Left colon (tissue), 2 donors: ENCODE measurements around the gene CH25H. TPM values are rescaled to one million over a fixed set of nuclear protein-coding genes. Genes with fewer than 3 reads are reported as not detected.

Experiments
- ATAC-seq: fragments of 200-7000 bp; cut with Tn5 transposase; one replicate; pipeline ENCODE4 v1.9.1; 2020; ENCODE audit warnings: mild to moderate bottlenecking, moderate library complexity
- DNase-seq, 2 donors: peaks; one replicate each; pipeline ENCODE4 v3.0.0-alpha.2; 2020
- intact Hi-C, 2 donors: fragments of 100-400 bp; cut with DNase I in 1 of 2; cut with micrococcal nuclease in 1 of 2; formaldehyde crosslinking; loops; one replicate each; pipeline versions ENCODE4 v1.11.2 to v1.14.0; 2022; cut with DNase I, micrococcal nuclease
- total RNA-seq, 2 donors: library from RNA; stranded (reverse); fragmentation: NEBNext Ultra II Directional; extraction: Animal tissue kit (Norgen Biotek cat#: 25700); gene quantifications; one replicate each; pipeline ENCODE4 v1.2.1, GENCODE V29; 2021
- donor health status: DM: no; HTN: no; CAD: no.
- donor health status: DM: yes; HTN: yes; CAD: no.

Gene CH25H
- total RNA-seq, 2 donors from 2014 or later: 0.46 to 1.3 TPM

DNA sequence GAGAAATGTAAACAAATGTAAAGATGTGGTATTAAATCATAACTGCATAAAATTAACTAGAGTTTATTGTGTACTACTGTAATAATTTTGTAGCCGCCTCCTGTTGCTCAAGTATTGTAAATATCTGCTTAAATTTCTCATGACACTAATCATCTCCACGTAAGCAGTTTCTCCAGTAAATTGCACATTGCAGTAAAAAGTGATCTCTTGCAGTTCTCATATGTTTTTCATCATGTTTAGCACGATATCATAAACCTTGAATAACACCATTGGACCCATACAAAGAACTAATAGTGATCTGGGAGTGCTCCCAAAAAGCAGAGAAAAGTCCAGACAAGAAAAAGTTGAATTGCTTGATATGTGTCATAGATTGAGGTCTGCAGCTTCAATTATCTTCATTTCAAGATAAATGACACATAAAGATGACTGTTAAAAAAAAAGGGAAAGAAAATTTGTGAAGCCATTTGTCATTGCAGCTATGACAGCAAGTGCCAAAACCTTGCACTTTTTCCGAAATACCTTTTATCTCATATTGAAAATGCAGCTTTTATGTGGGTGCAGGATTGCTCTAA, 29.2 kb upstream of the CH25H start:
- DNase-seq (no peak), ATAC-seq (no peak)
- intact Hi-C loops: no loop called here

DNA sequence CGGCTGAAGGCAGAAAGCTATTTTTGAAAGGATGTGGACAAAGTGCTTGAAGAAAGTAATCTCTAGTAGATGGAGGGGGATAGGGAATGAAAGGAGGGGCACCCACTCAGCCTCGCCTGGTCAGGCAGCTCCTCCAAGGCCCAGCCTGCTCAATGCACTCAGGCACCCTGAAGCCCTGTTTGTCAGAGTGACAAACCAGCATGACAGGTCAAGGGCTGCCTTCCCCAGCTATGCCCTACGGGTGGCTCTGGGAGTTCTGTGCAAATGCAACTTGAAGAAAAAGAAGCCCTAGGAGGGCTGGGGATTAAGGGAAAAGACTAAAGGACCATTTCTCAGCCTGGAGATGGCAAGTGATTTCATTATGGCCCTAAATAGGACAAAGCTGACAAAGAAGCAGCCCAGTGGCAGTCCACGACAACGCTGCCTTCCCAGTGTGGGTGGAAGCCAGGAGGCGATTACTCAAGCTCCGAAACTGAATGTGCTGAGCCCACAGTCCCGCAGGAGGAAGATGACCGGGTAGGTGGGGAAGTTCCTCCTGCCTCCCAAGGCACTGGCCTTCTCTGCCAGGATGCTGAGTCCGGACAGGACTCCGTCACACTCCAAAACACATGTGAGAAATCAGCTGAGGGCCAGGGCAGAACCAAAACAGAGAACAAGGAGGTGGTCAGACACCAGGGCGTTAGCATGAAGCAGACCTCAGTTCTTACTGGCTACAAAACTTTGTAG, 28.1 kb upstream of the CH25H start:
- peak in 1 of 2 donors; percentile 55 for DNase-seq
- peak; percentile 22 for ATAC-seq
- intact Hi-C loops: no loop called here

- intact Hi-C loops: no loop called here
- ATAC-seq (no peak), DNase-seq (no peak)
These were observed 25.9 kb upstream of the CH25H start for GRCh38 chr10:89233033-89233432.

- ATAC-seq (no peak), DNase-seq (no peak)
- intact Hi-C loops: no loop called here
These were observed 21.8 kb upstream of the CH25H start for GRCh38 chr10:89228962-89229361.

DNA sequence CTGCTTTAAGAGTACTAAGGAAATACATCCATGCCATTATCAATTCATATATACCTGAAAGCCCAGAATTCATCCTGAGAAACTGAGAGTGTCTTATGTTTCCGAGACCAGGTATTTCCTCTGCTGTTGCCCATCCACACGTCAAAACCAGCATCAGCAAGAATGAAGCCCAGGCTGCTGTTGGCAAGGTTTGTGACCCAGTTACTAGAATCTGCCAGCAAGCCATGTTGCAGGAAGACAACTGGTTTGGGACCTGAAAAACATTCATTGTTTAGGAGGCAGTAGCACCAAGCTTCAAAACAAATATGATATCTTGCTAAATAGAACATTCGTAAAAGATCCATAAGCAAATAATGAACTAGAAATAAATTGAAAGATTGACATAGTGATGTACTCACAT, 21.0 kb upstream of the CH25H start:
- intact Hi-C loops: no loop called here
- ATAC-seq (no peak), DNase-seq (no peak)

- no peak for ATAC-seq
- intact Hi-C loops: no loop called here
- no peak for DNase-seq
These were observed 19.8 kb upstream of the CH25H start for GRCh38 chr10:89226891-89227290.

GRCh38 chr10:89224739-89225443, 17.8 kb upstream of the CH25H start:
- no peak for ATAC-seq
- intact Hi-C loops: no loop called here

DNA sequence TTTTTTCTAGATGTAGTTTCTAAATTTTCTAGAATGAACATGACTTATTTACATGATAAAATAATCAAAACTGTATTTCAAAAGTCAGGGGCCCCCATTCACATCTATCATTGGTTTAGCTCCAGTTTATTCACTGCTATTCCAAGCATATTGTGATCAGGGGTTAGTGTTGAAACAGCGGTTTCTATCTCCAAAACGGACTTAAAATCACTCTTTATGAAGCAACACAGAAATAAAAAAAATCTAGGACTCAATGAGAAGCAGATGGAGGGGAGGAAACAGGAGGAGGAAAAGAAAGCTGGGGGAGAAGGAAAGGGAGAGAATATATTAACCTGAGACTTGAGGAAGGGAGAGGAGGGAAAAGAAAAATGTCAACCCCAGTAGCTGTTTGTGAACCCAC, 14.8 kb upstream of the CH25H start:
- ATAC-seq: no peak
- no peak for DNase-seq
- intact Hi-C loops: no loop called here

More at GRCh38 chr10:89224739-89225443, 17.8 kb upstream of the CH25H start:
- no peak for DNase-seq

DNA sequence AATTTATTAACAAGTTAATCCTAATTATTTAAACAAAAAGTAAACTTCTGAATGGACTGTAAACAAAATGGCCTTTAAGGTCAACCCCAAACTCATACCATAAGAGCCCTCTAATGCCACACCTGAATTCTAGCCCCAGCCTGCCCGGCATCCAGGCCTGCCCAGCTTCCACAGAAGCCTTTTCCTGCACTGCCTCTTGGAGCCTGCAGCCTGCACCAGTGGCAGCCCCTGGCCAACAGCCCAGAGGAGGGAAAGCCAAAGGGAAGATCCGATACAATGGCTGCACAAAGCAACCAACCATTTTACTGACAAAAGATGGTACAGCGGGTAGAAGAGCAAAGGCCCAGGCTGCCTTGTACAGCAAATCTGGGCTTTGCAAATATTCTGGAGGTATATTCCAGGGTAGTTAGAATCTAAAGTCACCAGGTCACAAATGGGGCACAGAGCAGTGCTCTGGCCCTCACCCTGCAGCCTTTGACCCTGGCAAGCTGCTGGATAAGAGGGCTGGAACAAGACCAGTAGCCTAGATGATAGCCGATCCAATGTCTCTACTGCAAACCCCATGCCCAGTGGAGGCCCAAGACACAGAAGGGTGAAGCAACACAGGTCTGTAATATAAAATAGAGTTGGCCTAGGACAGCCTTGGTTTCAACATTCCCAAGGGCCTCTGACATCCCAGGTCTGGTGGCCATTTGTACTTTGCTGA, 12.5 kb upstream of the CH25H start:
- intact Hi-C loops: loop anchor here (5.0 to 10.0 kb wide), 2 partner anchors 195 to 287 kb away; no protein-coding TSS in a partner anchor
- no peak for DNase-seq
- ATAC-seq: no peak

DNA sequence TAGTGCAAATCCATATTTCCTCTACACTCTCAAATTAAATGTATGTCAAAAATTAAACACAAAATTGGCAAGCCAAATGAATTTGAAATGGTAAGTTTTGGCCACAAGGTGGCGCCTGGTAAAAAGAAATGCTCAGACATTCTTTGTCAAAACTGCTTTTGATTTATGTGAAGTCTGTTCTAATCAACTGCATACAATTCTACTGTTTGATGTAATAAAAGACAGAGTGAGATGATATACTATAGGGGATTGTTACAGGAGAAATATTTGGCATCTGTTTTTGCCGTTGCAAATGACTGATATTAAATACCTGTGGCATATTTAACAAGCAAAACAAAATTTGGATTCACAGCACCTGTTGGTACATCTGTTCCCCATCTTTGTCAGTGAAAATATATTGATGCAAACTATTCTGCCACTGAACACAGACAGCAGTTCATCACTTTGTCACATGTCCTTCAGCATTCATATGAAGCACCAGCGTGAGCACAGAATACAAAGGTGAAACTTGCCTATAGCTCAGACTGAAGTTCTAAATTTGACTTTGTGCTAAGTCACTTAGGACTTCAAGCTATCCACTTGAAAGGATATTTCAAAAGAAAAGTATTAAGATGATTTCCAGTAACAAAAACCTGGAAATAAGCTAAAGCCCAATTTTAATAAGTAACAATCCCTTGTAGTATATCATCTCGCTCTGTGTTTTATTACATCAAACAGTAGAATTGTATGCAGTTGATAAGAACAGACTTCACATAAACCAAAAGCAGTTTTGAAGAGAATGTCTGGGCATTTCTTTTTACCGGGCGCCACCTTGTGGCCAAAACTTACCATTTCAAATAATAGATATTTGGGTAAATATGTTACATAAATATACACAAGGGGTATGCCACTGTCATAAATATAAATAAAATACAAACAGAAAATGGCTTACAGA, 10.2 kb upstream of the CH25H start:
- intact Hi-C loops: loop anchor here (5.0 to 10.0 kb wide), 2 partner anchors 193 to 285 kb away; no protein-coding TSS in a partner anchor
- peak; percentile 65 for ATAC-seq

GRCh38 chr10:89216056-89216455, 8.9 kb upstream of the CH25H start:
- ATAC-seq (no peak), DNase-seq (no peak)
- intact Hi-C loops: loop anchor here (5.0 to 10.0 kb wide), 2 partner anchors 191 to 284 kb away; no protein-coding TSS in a partner anchor

More for the DNA sequence above, 10.2 kb upstream of the CH25H start:
- peak in 1 of 2 donors; percentile 68 for DNase-seq

- DNase-seq (no peak), ATAC-seq (no peak)
- intact Hi-C loops: loop anchor here (2.0 to 10.0 kb wide), 3 partner anchors 187 to 283 kb away; no protein-coding TSS in a partner anchor
These were observed 8.4 kb upstream of the CH25H start for GRCh38 chr10:89215511-89215910.

DNA sequence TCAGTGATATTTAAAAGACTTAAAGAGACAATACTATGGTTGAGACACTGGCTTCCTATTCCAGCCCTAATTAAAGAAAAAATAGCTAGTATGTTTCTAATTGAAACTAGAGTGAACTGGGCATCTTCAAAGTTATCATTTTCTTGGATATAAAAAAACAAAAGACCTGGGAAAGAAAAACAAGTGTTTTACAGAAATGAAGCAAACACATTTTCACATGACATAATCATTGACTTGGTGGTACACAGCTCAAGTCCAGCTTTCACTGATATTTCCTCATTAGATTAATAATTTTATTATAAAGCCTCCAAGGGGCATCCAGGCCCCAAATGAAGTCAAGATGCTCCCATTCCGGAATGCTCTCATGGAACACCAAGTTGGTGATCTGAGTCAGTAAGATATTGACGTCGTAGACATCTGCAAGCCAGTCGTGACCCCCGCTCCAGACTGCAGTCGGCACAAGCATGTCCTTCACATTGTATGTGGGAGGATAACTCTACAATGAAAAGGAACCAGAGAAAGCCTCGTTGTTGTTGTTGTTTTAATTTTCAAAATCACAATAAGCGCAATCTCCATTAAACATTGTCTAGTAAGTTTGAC, 7.5 kb upstream of the CH25H start:
- ATAC-seq (no peak), DNase-seq (no peak)
- intact Hi-C loops: loop anchor here (2.0 to 10.0 kb wide), 3 partner anchors 186 to 282 kb away; no protein-coding TSS in a partner anchor

DNA sequence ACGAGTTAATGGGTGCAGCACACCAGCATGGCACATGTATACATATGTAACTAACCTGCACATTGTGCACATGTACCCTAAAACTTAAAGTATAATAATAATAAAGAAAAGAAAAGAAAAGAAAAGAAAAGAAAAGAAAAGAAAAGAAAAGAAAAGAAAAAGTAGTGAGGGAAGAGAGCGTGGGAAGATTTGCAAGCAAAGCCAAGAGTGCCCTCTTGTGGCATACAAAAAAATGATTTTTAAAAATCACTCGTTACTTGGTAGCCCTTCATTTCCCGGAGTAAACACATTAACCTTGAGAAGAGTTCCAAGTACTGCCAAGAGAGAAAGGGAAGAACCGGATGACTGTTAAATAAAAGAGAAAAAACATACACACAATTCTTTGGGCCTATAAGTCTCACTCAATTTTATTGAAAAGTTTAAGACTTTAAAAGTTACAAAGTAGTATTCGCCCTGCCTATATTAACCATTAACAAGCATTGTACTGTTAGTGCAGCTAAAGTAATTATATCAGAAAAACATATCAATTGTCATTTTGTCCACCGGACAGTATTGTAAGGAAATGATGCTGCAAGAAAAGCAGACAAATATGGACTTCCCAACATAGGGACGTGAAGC, 6.2 kb upstream of the CH25H start:
- ATAC-seq: peak; percentile 83
- DNase-seq: no peak

DNA sequence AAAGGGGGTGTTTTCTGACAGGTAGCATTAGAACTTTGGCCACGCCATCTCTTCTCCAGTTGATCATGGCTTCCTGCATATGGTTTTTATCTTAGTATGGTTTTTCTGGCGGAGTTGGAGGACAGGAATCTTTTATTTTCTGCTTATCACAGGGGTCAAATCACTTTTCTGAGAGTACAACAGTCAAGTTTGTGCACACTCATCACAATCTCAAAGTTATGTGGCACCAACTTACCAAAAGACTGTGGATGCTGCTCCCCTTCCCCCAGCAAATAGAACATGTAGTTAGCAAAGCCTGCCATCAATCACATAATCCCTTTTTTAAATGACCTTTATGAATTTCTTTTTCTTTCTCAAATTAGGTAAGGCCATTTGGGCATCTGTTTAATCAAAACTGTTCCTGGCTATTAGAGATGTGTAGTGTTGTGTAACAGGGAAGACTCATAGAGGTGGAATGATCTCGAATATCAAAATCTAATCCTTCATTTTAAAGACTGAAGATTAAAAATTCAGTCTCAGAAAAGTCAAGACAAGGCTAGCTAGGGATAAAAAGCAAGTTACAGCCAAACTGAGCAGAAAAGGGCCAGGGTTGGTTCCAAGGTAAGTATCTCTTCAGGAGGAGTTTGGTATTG, 3.8 kb upstream of the CH25H start:
- no peak for ATAC-seq
- DNase-seq: no peak
- intact Hi-C loops: loop anchor here in 1 of 2 donors (10.0 kb wide), 1 partner anchor 186 kb away; no protein-coding TSS in a partner anchor

More for the DNA sequence above, 6.2 kb upstream of the CH25H start:
- intact Hi-C loops: loop anchor here in 1 of 2 donors (10.0 kb wide), 1 partner anchor 188 kb away; no protein-coding TSS in a partner anchor

GRCh38 chr10:89209718-89210117, 2.6 kb upstream of the CH25H start:
- no peak for ATAC-seq
- no peak for DNase-seq
- intact Hi-C loops: loop anchor here in 1 of 2 donors (10.0 kb wide), 1 partner anchor 185 kb away; no protein-coding TSS in a partner anchor
